Activated CD4-positive, alpha-beta T cell treated with anti-CD3 and anti-CD28 coated beads, Interleukin-2, amount 50 U/mL, for 48 hours (primary cell): ENCODE measurements around the gene CENATAC.
"Not testable (repeated sequence)": the region's sequence is repeated elsewhere in the genome, so short reads cannot be mapped to it uniquely, and the experiment has no call there.

Experiments used
- DNase-seq, 2 experiments: peaks; one replicate each; pipeline ENCODE4 v3.0.0-alpha.2; 2020

The CENATAC gene, protein sequence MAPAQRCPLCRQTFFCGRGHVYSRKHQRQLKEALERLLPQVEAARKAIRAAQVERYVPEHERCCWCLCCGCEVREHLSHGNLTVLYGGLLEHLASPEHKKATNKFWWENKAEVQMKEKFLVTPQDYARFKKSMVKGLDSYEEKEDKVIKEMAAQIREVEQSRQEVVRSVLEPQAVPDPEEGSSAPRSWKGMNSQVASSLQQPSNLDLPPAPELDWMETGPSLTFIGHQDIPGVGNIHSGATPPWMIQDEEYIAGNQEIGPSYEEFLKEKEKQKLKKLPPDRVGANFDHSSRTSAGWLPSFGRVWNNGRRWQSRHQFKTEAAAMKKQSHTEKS

DNA sequence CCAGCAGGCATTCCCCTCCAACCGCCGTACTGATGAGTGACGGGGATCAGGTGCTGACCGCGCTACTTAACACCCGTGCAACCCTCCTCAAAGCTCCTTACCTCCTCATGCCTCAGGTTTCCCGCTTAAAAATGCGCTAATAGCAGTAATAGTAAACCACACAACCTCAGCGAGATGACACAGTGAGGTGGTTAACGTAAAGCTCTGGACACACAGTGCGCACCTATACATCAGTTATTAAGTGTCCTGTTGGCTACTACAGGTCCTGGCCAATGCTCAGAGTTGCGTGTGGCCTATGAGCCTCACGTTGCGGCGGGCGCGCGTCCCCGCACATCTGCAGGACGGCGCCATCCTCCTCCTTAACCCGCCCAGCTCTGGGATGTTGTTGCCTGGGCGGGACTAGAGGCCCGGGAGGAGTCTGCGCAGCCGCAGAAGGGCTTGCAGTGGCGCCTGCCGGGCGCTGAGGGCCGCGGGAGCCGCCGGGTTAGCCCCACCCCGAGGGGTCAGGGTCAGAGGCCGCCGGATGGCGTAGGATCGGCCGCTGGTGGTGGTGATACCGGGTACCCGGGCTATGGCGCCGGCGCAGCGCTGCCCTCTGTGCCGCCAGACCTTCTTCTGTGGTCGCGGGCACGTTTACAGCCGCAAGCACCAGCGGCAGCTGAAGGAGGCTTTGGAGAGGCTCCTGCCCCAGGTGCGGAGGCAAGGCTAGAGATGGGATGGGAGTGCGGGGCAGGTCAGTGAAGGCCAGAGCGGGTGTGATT lies at the start of gene CENATAC:
Gene CENATAC (plus strand): TSS at position 512 of the 761 bp plus-strand sequence. CDS start 60 bp downstream, at position 572.
- peak; percentile 97 to 98 for DNase-seq

DNA sequence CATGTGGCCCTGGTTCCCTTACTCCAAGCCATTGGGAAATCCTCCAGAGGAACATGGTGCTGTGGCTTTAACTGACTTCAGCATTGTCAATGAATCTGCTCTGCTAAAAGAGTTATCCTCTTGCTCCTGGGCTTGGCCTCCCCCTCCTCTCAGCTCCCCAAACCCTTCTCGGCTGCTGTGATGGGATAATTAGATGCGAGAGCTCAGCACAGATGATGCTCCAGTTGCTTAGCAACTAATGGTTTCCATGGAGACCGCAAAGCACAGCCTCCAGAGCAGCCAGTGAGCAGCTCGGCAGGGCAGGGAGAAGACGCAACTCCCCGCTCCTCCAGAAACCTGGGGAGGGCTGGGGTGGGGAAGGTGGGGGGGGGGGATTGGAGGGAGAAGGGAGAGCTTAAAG lies 44.7 kb upstream of the CENATAC start:
- DNase-seq = no peak

DNA sequence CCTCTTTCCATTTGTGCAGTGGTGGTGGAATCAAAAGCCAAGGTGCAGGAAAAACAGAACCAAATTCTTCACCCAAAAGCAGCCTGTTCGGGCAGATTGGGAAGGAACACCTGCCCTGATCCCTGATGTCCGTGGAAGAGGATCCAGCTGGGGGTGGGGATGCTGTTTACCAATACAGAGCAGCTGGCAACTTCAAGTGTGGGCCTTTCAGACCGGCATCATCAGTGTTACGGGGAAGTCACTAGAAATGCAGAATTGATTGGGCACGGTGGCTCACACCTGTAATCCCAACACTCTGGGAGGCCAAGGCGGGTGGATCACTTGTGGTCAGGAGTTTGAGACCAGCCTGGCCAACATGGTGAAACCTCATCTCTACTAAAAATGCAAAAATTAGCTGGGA lies 44.0 kb upstream of the CENATAC start:
- not testable (repeated sequence) for DNase-seq

DNA sequence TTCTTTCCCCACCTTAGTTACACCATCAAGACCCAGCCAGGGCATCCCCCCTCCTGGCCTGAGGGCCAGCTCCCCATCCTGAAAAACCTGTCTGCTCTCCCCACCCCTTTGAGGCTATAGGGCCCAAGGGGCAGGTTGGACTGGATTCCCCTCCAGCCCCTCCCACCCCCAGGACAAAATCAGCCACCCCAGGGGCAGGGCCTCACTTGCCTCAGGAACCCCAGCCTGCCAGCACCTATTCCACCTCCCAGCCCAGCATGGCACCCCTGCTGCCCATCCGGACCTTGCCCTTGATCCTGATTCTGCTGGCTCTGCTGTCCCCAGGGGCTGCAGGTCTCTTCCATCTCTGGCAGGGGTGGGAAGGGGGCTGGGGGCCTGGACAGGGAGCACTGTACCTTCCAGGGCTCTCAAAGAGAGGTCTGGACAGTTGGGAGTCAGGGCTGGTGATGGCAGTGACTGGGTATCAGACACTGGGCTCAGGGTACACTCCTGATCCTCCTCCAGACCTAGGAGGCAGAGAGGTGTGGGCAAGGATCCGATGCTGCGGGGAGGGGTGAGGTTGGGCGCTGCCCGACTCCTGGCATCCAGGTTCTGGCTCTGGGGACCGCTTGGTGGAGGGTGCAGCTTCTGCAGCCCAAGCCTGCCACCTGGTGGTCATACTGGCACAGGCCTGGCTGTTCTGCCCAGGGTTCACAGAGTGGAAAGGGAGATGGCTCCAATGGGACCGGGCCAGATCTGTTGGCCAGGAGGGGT lies 41.7 kb upstream of the CENATAC start, which contains the start of gene UPK2:
Gene UPK2 (plus strand): TSS at position 205 of the 753 bp plus-strand sequence. CDS start 53 bp downstream, at position 258.
- peak; percentile 94 to 95 for DNase-seq

DNA sequence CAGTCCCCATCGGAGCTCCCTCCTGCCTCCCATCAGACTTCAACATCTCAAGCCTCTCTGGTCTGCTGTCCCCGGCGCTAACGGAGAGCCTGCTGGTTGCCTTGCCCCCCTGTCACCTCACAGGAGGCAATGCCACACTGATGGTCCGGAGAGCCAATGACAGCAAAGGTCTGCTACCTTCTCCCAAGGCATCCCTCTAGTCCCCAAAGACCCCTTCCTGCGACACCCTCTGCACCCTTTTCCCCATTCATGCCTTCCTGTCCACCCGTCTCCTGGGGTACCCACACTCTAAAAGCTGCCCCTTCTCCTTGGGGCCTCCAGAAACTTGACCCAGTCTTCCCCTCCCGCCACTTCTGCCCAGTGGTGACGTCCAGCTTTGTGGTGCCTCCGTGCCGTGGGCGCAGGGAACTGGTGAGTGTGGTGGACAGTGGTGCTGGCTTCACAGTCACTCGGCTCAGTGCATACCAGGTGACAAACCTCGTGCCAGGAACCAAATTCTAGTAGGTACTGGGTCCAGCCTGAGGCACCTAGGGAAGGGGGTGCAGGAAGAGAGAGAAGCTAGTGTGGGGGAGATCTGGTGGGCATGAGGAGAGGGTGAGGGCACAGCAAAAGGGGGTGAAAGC lies 41.0 kb upstream of the CENATAC start:
- DNase-seq = no peak

DNA sequence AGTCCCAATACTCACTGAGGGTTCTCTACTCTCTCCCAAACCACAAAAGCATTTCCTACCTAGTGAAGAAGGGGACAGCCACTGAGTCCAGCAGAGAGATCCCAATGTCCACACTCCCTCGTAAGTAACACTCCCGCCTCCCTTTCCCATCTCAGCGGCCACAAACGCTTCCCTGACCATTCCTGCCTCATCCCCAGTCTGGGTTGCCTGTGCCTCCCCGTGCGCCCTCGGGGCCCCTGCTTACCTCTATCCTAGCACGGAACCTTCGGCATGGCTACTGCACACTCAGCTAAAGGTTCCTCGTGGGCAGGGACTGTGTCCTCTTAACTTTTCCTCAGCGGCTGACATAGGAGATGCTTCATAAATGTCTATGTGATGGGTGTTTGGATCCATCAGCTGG lies 40.4 kb upstream of the CENATAC start:
- DNase-seq = no peak

DNA sequence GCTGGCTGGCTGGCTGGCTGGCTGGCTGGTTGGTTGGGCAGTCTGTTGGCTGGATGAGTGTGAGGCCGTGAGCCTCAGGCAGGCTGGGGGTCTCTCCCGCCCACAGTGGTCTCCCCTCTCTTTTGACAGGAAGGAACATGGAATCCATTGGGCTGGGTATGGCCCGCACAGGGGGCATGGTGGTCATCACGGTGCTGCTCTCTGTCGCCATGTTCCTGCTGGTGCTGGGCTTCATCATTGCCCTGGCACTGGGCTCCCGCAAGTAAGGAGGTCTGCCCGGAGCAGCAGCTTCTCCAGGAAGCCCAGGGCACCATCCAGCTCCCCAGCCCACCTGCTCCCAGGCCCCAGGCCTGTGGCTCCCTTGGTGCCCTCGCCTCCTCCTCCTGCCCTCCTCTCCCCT lies 40.0 kb upstream of the CENATAC start:
- no peak for DNase-seq

DNA sequence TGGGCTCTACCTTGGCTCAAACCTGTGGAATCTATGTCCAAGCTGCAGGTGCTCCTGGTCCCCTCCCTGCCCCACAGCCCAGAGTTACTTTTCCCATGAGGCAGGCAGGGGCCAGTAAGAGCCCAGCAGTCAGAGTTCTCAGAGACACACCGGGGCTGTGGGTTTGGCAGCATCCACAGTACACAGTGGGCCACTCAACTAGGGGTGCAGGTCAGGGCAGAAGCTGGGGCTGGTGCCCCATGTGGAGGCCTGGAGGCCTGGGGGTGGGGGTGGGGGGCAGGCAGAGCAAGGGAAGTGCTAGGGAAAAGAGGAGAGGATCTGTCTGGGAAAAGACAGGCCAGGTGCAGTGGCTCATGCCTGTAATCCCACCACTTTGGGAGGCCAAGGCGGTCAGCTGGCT lies 39.4 kb upstream of the CENATAC start:
- no peak for DNase-seq

DNA sequence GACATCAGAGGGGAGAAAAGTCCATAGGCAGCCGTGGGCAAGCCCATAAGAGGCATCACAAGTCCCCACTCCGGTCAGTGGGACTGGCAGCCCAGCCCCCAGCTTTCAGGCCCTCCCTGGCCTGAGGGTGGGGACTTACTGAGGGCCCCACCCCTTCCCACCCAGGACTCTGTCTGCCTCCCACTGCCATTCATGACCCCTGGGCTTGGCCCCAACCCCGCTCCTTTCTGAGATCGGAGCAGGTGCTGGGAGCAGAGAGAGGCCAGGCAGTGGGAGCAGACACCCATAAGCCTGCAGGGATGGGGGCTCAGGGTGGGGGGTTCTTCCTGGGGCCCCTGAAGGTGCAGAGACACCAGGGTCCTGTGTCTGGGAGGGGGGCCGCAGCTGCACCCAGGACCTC lies 36.7 kb upstream of the CENATAC start:
- no peak for DNase-seq

DNA sequence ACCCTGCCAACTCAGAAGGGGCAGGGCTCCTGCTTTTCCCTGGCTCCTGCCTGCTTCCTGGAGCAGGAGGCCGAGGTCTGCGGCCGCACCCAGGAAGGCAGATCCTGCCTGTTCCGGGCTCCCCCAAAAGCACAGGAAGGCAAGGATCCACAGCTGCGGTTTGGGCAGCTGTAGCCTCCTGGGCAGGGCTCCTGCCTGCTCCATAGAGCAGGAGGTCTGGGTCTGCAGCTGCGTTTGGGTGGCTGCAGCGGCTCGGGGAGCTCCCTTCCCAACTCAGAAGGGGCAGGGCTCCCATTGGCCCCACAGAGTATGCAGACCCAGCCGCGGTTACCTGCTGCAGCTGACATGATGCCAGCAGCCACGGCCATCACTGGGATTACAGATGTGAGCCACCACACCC lies 36.3 kb upstream of the CENATAC start:
- no peak for DNase-seq

DNA sequence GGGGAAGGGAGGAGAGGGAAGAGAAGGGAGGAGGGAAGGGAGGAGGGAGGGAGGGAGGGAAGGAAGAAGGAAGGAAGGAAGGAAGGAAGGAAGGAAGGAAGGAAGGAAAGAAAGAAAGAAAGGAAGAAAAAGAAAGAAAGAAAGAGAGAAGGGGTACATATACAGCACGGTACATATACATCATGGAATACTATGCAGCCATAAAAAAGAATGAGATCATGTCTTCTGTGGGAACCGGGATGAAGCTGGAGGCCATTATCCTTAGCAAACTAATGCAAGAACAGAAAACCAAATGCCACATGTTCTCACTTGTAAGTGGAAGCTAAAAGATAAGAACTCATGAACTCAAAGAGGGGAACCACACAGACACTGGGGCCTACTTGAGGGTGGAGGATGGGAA lies 28.4 kb upstream of the CENATAC start:
- not testable (repeated sequence) for DNase-seq

DNA sequence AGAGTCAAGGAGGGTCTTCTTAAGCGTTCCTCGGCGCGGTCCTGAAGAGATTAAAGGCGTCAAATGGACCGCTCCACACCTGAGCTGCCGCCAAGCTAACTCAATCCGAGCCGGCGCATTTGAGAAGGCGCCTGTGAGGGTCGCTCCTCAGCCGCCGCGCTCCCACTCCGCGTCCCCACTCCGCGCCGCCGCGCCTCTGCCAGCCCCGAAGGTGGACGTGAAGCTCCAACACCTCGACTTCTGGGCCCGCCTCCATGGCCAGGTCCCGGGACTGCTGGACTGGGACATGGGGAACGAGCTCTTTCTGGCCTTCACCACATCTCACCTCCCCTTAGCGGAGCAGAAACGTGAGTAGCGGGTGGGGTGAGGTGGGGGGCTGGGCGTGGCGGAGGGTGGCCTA lies 26.3 kb upstream of the CENATAC start, which contains the start of gene FOXR1:
Gene FOXR1 (plus strand): TSS at position 116 of the 400 bp plus-strand sequence. CDS start 171 bp downstream, at position 287.
- no peak for DNase-seq

DNA sequence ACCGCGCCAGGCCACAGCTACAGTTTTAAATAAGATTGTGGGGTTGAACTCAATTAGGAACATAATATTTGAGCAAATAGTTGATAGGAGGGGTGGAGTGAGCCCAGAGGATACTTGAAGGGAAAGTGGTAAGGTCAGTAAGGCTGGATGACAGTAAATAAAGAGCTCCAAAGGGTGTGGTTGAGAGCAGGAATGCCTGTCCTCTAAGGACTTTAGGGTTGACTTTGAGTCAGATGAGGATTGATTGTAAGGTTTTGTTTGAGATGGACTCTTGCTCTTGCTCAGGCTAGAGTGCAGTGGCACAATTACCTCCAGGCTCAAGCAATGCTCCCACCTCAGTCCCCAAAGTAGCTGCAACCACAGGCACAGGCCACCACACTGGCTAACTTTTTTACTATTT lies 24.0 kb upstream of the CENATAC start:
- DNase-seq = no peak

DNA sequence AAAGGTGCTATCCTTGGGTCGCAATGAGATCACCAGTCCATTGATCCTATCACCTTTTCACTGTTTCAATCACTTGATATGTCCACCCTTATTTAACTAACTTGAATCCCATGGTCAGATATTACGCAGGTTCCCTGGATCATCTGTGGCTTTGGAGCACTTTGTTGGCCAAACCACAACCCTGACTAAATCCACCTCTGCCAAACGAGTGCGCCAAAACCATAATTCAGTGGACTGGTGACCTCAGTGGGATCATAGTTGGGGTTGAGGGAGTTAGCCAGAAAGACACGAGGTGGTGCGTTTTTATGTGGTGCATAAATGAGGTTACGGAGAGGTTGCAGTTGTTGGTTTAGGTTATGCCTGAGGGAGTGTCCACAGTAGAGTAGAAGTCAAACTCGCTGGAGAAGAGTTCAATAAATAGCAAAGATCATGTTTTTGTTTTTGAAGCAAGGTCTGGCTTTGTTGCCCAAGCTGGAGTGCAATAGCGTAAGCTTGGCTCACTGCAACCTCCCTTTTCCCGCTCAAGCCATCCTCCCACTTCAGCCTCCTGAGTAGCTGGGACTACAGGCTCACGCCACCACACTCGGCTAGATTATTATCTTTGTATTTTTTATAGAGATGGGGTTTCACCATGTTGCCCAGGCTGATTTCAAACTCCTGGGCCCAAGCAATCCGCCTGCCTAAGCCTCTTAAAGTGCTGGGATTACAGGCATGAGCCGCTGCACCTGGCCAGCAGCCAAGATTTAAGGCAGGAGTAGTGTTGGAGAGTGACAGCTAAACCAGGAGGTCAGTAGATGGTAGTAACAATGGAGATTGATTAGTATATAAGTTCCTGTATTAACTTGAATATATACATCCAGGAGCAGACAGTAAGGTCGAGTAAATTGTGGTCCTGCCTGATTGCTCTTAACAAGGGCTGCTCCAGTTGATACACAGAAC lies 21.9 kb upstream of the CENATAC start:
- DNase-seq = no peak

DNA sequence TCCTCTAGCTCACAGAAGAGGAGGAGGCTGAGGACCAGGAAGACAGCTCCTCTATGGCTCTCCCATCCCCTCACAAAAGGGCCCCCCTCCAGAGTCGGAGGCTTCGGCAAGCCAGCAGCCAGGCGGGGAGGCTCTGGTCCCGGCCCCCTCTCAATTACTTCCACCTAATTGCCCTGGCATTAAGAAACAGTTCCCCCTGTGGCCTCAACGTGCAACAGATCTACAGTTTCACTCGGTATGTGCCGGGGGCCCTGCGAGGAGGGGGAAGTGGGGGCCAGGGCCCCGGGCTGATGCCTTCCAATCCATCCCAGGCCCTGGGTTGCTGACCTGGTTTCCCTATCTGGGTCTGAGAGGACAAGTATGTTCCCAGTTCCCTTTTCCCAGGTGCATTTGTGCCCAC lies 18.5 kb upstream of the CENATAC start:
- no peak for DNase-seq

DNA sequence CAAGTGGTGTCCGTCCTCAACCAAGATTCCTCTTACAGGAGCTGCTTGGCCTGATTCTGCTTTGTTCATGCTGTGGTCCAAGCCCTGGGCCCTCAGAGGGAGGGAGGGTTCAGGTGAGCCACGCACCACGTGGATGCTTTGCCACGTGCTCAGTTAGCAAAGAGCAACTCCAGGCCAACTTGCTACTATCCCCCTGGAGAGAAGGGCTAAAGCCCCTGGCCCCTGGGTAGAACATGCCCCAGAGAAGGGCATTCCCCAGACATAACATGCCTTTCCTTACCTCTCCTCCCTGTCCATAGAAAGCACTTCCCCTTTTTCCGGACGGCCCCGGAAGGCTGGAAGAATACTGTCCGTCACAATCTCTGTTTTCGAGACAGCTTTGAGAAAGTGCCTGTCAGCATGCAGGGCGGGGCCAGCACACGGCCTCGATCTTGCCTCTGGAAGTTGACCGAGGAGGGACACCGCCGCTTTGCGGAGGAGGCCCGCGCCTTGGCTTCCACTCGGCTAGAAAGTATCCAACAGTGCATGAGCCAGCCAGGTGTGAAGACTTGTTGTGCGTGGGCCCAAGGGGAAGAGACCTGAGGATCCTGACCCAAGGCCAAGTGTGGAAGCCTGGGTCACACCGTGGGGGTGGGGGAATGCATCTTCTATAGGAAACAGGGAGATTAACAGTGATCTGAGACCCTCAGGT lies 17.6 kb upstream of the CENATAC start:
- no peak for DNase-seq

DNA sequence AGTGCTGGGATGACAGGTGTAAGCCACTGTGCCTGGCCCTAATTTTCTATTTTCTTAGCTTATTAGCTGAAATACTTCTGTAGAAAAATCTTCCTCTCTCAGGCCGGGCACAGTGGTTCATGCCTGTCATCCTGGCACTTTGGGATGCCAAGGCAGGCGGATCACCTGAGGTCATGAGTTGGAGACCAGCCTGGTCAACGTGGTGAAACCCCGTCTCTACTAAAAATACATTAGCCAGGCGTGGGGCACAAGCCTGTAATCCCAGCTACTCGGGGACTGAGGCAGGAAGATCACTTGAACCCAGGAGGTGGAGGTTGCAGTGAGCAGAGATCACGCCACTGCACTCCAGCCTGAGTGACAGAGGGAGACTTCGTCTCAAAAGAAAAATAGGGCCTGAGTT lies 13.6 kb upstream of the CENATAC start:
- not testable (repeated sequence) for DNase-seq

DNA sequence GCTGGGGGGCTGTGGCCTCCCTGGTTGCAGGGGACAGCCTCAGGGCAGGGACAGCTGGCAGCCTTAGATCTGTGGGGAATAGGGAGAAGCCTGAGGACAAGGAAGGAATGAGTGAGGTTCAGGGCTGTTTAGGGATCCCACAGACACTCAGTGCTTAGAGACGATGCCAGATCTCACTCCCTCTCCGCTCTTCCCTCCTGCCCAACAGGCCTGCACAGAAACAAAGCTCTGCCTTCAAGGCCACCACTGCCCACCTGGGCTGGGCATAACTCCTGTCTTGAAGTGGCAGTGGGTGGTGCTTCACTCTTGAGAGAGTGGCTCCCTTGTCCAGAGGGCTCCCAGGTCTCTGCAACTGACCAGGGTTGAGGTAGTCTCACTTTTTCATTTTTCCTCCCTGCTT lies 13.1 kb upstream of the CENATAC start:
- DNase-seq = no peak

DNA sequence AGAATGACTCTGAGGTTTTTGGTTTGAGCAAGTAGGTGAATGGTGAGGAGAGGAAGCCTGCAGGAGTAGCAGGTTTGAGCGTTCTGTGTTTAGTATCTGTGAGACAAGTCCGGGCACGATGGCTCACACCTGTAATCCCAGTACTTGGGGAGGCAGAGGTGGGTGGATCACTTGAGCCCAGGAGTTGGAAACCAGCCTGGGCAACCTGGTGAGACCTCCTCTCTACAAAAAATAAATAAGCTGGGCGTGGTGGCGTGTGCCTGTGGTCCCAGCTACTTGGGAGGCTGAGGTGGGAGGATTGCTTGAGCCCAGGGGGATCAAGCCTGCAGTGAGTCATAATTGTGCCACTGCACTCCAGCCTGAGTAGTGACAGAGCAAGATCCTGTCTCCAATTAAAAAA lies 9.7 kb upstream of the CENATAC start:
- DNase-seq = no peak

DNA sequence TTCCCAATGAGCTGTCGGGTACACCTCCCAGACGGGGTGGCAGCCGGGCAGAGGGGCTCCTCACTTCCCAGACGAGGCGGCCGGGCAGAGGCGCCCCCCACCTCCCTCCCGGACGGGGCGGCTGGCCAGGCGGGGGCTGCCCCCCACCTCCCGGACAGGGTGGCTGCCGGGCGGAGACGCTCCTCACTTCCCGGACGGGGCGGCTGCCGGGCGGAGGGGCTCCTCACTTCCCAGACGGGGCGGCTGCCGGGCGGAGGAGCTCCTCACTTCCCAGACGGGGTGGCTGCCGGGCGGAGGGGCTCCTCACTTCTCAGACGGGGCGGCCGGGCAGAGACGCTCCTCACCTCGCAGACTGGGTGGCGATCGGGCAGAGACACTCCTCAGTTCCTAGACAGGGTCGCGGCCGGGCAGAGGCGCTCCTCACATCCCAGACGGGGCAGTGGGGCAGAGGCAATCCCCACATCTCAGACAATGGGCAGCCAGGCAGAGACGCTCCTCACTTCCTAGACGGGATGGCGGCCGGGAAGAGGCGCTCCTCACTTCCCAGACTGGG lies 6.4 kb upstream of the CENATAC start:
- DNase-seq = not testable (repeated sequence)
